AG04450 (cell line): ENCODE data around the gene GET4. TPM values are rescaled to one million over a fixed set of nuclear protein-coding genes. Genes with fewer than 3 reads are reported as not detected.
A peak's percentile ranks its signal among the peaks of the same experiment; 100 is the strongest.

Experiments
- CTCF ChIA-PET: fragments of 300-600, 350-600 bp; formaldehyde crosslinking; extraction: SDS; loops from one replicate; lab custom pipeline; 2022; ENCODE audit warnings: antibody characterized with exemption, inconsistent platforms; lab: Charles Lee
- POLR2A ChIA-PET: fragments of 350-600 bp; formaldehyde crosslinking; extraction: SDS; loops from one replicate; lab custom pipeline; 2021; ENCODE audit warnings: antibody characterized with exemption, inconsistent platforms; lab: Yijun Ruan, JAX
- DNase-seq: peaks from one replicate; pipeline ENCODE4 v3.0.0-alpha.2; 2011; ENCODE audit warnings: low read depth, low spot score
- H3K27ac ChIP-seq: one replicate; pipeline ENCODE4 v1.5.1; 2012; ENCODE audit warnings: low read depth, low read length, control low read depth
- H3K27me3 ChIP-seq: one replicate; pipeline ENCODE4 v1.6.0; 2012; ENCODE audit warnings: low read length; ENCODE audit not compliant: control insufficient read depth, insufficient read depth
- H3K4me3 ChIP-seq: 2 replicates; pipeline ENCODE4 v1.5.1; 2011; ENCODE audit warnings: mild to moderate bottlenecking, low read depth, low read length, control low read depth
- H3K9me3 ChIP-seq: 2 replicates; pipeline ENCODE4 v1.5.1; 2012; ENCODE audit warnings: low read length; ENCODE audit not compliant: control insufficient read depth, insufficient read depth
- CTCF ChIP-seq: IDR thresholded peaks from 2 replicates; pipeline ENCODE4 v1.5.1; 2011; ENCODE audit warnings: low read depth, low read length, control low read depth, inconsistent platforms
- polyA plus RNA-seq: library from polyadenylated mRNA; depleted of rRNA; stranded (reverse); fragments of >200 nt; gene quantifications from 2 replicates; pipeline ENCODE4 v1.2.3, GENCODE V29; 2011

The GET4 gene
- polyA plus RNA-seq, 1 experiment: 13.9 TPM

- peak within 1 kb of the TSS; percentile 8 for H3K4me3 ChIP-seq
- POLR2A ChIA-PET: interaction anchor here (0.8 to 0.9 kb wide), 2 partner anchors 22 to 41 kb away, joined by 3 read pairs; no protein-coding TSS in a partner anchor
- CTCF ChIA-PET: interaction anchor here (0.8 kb wide), 1 partner anchor 35 kb away, joined by 3 read pairs; no protein-coding TSS in a partner anchor
- H3K9me3 ChIP-seq: no peaks in the 10 kb centered on the region
- DNase-seq: no peak
- no peaks in the 10 kb centered on the region for H3K27me3 ChIP-seq
- peak within 1 kb of the TSS; percentile 80 for H3K27ac ChIP-seq
- no peak for TF ChIP-seq CTCF
Measured at GRCh38 chr7:832167-832967, 44.0 kb upstream of the GET4 start, which contains the start of gene SUN1. Gene SUN1, plus strand, starts transcription at chr7:832476. Its CDS starts 49 bp downstream, at chr7:832525.

GRCh38 chr7:832968-833424 is 43.4 kb upstream of the GET4 start:
- no peak for DNase-seq
- no peak for TF ChIP-seq CTCF
- POLR2A ChIA-PET: no interaction called here
- no peak overlapping the region for H3K4me3 ChIP-seq
- CTCF ChIA-PET: interaction anchor here (1.0 kb wide), 1 partner anchor 41 kb away, joined by 4 read pairs; no protein-coding TSS in a partner anchor
- H3K9me3 ChIP-seq: no peaks in the 10 kb centered on the region
- no peaks in the 10 kb centered on the region for H3K27me3 ChIP-seq
- peak overlapping the region; percentile 80 for H3K27ac ChIP-seq

- ChIA-PET CTCF (interaction anchor here (1.0 kb wide), 1 partner anchor 40 kb away, joined by 4 read pairs; no protein-coding TSS in a partner anchor), POLR2A (no interaction called here)
- TF ChIP-seq CTCF: no peak
- DNase-seq: no peak
- H3K27me3 ChIP-seq: no peaks in the 10 kb centered on the region
- H3K9me3 ChIP-seq: no peaks in the 10 kb centered on the region
- H3K27ac ChIP-seq: no peak overlapping the region
- H3K4me3 ChIP-seq: no peak overlapping the region
Measured at GRCh38 chr7:833601-834258, 42.6 kb upstream of the GET4 start.

GRCh38 chr7:834277-834676 is 42.1 kb upstream of the GET4 start:
- no peaks in the 10 kb centered on the region for H3K9me3 ChIP-seq
- no peaks in the 10 kb centered on the region for H3K27me3 ChIP-seq
- no peak for TF ChIP-seq CTCF
- H3K27ac ChIP-seq: no peak overlapping the region
- DNase-seq: no peak
- H3K4me3 ChIP-seq: no peak overlapping the region
- CTCF ChIA-PET: no interaction called here
- POLR2A ChIA-PET: no interaction called here
